Bronchial epithelial cell (primary cell): ENCODE results near the gene SPATA33. TPM values are rescaled to one million over a fixed set of nuclear protein-coding genes. Genes with fewer than 3 reads are reported as not detected.

ENCODE experiments used
- DNase-seq: peaks from one replicate; pipeline ENCODE4 v3.0.0-alpha.2; 2010; ENCODE audit warnings: low read depth
- FAIRE-seq: peaks from 2 replicates; lab custom pipeline; 2011; peaks lifted over from hg19 to GRCh38; lab: Jason Lieb, UNC
- H3K27me3 ChIP-seq: 2 replicates; pipeline ENCODE4 v1.5.1; 2011; ENCODE audit warnings: low read length; ENCODE audit not compliant: control insufficient read depth, insufficient read depth
- H3K36me3 ChIP-seq: 2 replicates; pipeline ENCODE4 v1.5.1; 2011; ENCODE audit warnings: low read length; ENCODE audit not compliant: control insufficient read depth, insufficient read depth
- H3K4me3 ChIP-seq: 2 replicates; pipeline ENCODE4 v1.5.1; 2011; ENCODE audit warnings: mild to moderate bottlenecking, low read depth, low read length, control low read depth
- total RNA-seq: library from RNA; depleted of rRNA; stranded (reverse); fragments of >200 nt; gene quantifications from 2 replicates; pipeline ENCODE4 v1.2.1, GENCODE V29; 2014
- TF ChIP-seq, protein P1 (sequence below): IDR thresholded peaks from 2 replicates; pipeline ENCODE4 v1.5.1; 2011; ENCODE audit warnings: mild to moderate bottlenecking, moderate library complexity, low read length, control low read depth, inconsistent platforms; ENCODE audit not compliant: insufficient read depth, severe bottlenecking

Gene SPATA33
- total RNA-seq, 1 donor from 2014 or later = 1.3 TPM

DNA sequence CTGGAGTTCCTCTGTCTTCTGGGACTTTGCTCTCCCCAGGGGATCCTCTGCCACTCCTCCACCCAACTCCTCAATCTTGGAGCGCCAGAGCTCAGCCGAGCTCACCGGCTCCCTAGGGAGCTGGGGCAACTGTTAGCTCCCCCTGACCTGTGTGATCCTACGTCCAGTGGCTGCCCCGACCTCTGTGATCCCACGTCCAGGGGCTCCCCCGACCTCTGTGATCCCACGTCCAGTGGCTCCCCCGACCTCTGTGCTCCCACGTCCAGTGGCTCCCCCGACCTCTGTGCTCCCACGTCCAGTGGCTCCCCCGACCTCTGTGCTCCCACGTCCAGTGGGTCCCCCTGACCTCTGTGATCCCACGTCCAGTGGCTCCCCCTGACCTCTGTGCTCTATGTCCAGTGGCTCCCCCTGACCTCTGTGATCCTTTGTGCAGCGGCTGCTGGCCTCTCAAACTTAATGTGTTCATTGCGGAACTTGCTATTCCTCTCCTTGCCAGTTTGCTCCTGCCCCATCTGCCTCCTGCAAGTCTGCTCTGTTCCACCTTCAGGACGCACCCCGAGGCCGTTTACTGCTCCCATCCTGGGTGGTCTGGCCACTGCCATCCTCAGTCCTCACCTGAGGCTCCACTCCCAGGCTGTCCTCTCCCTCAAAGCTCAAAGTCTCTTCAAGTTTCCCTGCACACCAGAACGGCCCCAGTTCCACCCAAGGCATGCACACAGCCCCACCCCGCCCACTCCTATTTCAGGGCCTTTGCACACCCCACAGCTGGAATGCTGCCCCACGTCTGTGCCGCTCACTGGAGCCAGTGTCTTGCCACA is 60.3 kb downstream of the SPATA33 start:
- no peak overlapping the region for H3K4me3 ChIP-seq
- DNase-seq (no peak), FAIRE-seq (no peak)
- no peaks in the 10 kb centered on the region for H3K27me3 ChIP-seq
- TF ChIP-seq, protein P1, sequence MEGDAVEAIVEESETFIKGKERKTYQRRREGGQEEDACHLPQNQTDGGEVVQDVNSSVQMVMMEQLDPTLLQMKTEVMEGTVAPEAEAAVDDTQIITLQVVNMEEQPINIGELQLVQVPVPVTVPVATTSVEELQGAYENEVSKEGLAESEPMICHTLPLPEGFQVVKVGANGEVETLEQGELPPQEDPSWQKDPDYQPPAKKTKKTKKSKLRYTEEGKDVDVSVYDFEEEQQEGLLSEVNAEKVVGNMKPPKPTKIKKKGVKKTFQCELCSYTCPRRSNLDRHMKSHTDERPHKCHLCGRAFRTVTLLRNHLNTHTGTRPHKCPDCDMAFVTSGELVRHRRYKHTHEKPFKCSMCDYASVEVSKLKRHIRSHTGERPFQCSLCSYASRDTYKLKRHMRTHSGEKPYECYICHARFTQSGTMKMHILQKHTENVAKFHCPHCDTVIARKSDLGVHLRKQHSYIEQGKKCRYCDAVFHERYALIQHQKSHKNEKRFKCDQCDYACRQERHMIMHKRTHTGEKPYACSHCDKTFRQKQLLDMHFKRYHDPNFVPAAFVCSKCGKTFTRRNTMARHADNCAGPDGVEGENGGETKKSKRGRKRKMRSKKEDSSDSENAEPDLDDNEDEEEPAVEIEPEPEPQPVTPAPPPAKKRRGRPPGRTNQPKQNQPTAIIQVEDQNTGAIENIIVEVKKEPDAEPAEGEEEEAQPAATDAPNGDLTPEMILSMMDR = no peak
- H3K36me3 ChIP-seq = peaks cover 4% of the 10 kb centered on the region

Other genes with a start within 250 kb of the SPATA33 start
- 64.5 and 84.2 TPM in 2 replicates for gene ANKRD11, start 167.3 kb upstream of the SPATA33 start, total RNA-seq
- 63.1 and 73.2 TPM in 2 replicates for gene SPG7, start 149.4 kb upstream of the SPATA33 start, total RNA-seq
- gene RPL13, start 97.2 kb upstream of the SPATA33 start, total RNA-seq = 4,140 and 4,913 TPM in 2 replicates
- 0.38 and 1.1 TPM in 2 replicates for gene CPNE7, start 82.1 kb upstream of the SPATA33 start, total RNA-seq
- gene DPEP1, start 44.2 kb upstream of the SPATA33 start, total RNA-seq = 0.26 TPM in 1 of 2 replicates, not detected in the other
- gene CHMP1A, start 128 bp upstream of the SPATA33 start, total RNA-seq = 101 and 162 TPM in 2 replicates
- 30.5 and 280 TPM in 2 replicates for gene CDK10, start 28.9 kb downstream of the SPATA33 start, total RNA-seq
- gene SPATA2L, start 43.9 kb downstream of the SPATA33 start, total RNA-seq = 12.1 and 14.2 TPM in 2 replicates
- gene VPS9D1, start 63.1 kb downstream of the SPATA33 start, total RNA-seq = 3.4 and 4.6 TPM in 2 replicates
- gene ZNF276, start 63.7 kb downstream of the SPATA33 start, total RNA-seq = 12.9 and 15.5 TPM in 2 replicates
- gene FANCA, start 158.8 kb downstream of the SPATA33 start, total RNA-seq = 0.79 and 1.2 TPM in 2 replicates
- 0.79 and 1.7 TPM in 2 replicates for gene SPIRE2, start 170.6 kb downstream of the SPATA33 start, total RNA-seq
- 69.5 and 140 TPM in 2 replicates for gene TCF25, start 215.8 kb downstream of the SPATA33 start, total RNA-seq